Vagina (tissue), 2 donors: Measurements from ENCODE around the gene TASOR2.

Experiments used
- CTCF ChIP-seq, 3 experiments: fragments of 450-650 bp in 2 of 3; fragments of 200-600 bp in 1 of 3; sonication (generic) in 1 of 3; IDR thresholded peaks; one replicate each; pipeline ENCODE4 v1.5.1; 2017 to 2019; ENCODE audit warnings: antibody characterized with exemption in 3 of 3, mild to moderate bottlenecking in 2 of 3, moderate library complexity in 2 of 3
- POLR2A ChIP-seq, 2 donors: fragments of 450-650 bp; IDR thresholded peaks; one replicate each; pipeline ENCODE4 v1.6.1; 2017; ENCODE audit warnings: antibody characterized with exemption in 2 of 2, mild to moderate bottlenecking in 2 of 2, moderate library complexity in 2 of 2
- POLR2AphosphoS5 ChIP-seq, 2 donors: sonication (generic); formaldehyde crosslinking; IDR thresholded peaks; one replicate each; pipeline ENCODE4 v1.9.0; 2017; ENCODE audit warnings: antibody characterized with exemption in 2 of 2, mild to moderate bottlenecking in 2 of 2, low read depth in 1 of 2; ENCODE audit not compliant: insufficient read depth in 1 of 2

- TF ChIP-seq CTCF (IDR thresholded peaks at IDR 0.05) (no peak), POLR2A (IDR thresholded peaks at IDR 0.05) (no peak), POLR2AphosphoS5 (IDR thresholded peaks at IDR 0.05; ENCODE audit: insufficient read depth in 1 of 2, low read depth in 1 of 2) (no peak)
Measured at GRCh38 chr10:5732141-5732540, 47.5 kb downstream of the TASOR2 start.
